ENCODE data around the gene CDH4. TPM values are rescaled to one million over a fixed set of nuclear protein-coding genes. Genes with fewer than 3 reads are reported as not detected.

Gene CDH4
- total RNA-seq, 1 donor from 2014 or later = 2.9 TPM

DNA sequence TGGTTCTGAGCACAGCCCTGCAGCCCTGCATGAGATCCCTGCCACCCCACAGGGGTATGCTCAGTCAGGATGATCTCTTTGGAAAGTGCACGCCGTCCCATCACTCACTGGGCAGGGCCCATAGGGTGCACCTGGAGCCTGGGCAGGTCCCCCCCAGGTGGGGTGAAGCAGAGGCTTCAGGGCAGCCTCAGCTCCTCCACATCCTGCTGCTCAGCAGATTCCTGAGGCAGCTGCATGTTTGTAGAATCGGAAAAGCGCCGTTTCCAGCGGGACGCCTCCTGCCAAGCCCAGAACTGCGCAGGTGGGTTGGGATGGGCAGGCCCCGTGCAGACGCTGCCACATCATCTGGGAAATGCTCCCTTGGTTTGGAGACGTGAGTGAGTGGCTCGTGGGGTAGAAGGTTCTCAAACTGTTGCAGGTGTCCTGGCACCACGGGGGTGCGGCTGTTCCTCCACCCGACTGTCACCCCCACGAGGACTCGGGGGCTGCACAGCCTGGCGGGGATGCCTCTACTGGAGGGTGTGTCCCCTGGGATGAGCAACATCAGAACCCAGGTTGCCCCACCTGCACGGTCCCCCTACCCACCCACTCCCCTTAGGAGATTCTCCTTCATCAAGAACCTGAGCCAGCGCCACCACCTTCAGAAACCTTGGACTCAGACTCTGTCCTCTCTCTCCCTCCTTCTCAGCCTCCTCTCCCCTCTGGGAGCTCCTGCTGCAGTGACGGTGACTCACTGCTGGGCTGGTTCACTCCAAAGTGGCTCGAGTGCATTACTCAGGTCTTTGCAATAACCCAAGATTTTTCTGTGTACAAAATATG lies 479.5 kb downstream of the CDH4 start:
- Histone ChIP-seq H3K27ac (no peak overlapping the region), H3K27me3 (no peaks in the 10 kb centered on the region), H3K9ac (no peak overlapping the region), H2AFZ (replicated peaks) (no peak overlapping the region), H4K20me1 (ENCODE audit: low read depth) (no peaks in the 10 kb centered on the region), H3K4me1 (peaks cover 18% of the 10 kb centered on the region), H3K4me3 (no peak overlapping the region), H3K79me2 (ENCODE audit: low read depth) (no peaks in the 10 kb centered on the region), H3K36me3 (no peaks in the 10 kb centered on the region), H3F3A (ENCODE audit: low read depth) (no peaks in the 10 kb centered on the region), H3K4me2 (no peak overlapping the region), H3K9me3 (ENCODE audit: low read depth) (no peaks in the 10 kb centered on the region)
- H3K36me3 Mint-ChIP-seq = no peaks in the 10 kb centered on the region
- no peak for TF ChIP-seq EZH2 (IDR thresholded peaks at IDR 0.05)
- no peak for TF ChIP-seq CTCF (IDR thresholded peaks at IDR 0.05)
- no peak for TF ChIP-seq EZH2phosphoT487 (IDR thresholded peaks at IDR 0.05)
- no peak for DNase-seq (ENCODE audit: low spot score)
- H3K4me1 Mint-ChIP-seq = peaks cover 31% of the 10 kb centered on the region
- peak overlapping the region; percentile 92 for H3K27ac Mint-ChIP-seq
- peaks cover 7% of the 10 kb centered on the region for H3K27me3 Mint-ChIP-seq (ENCODE audit: insufficient read depth, low read depth)
- peak overlapping the region; percentile 64 for H3K4me3 Mint-ChIP-seq
- H3K9me3 Mint-ChIP-seq = no peaks in the 10 kb centered on the region

DNA sequence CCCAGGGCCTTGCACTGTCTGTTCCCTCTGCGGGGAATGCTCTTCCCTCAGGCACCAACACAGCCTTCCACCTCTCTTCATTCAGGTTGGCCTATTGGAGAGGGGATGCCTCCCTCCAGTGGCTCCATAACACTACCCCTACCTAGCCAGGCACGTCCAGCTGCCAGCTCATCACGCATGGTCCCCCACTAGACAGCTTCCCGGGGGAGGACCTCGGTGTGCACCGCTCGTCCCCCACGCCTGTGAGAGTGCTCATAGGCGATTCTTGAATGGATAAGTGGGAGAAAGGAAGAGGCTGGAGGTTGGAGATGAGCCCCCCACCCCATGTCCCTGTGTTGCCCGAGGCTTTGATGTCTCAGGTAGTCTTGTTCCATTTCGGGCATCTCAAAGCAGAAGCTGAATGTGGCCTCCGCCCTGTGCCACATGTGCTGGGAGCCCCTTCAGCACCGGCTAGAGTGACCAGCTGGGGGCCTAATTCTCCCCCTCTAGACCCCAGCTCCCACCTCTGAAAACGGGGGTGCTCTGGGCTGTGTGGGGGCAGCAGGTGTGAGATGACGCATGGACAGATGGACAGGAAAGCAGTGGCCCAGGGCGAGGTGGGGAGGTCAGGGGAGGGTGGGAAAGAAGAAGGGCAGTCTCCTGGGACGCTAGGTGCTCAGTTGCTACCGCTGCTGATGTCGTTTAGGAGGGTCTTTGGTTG lies 480.6 kb downstream of the CDH4 start:
- Histone ChIP-seq H3K79me2 (ENCODE audit: low read depth) (no peaks in the 10 kb centered on the region), H4K20me1 (ENCODE audit: low read depth) (no peaks in the 10 kb centered on the region), H3K9ac (no peak overlapping the region), H2AFZ (replicated peaks) (no peak overlapping the region), H3K27me3 (no peaks in the 10 kb centered on the region), H3K27ac (no peak overlapping the region), H3K4me2 (no peak overlapping the region), H3K4me3 (no peak overlapping the region), H3K36me3 (no peaks in the 10 kb centered on the region), H3K9me3 (ENCODE audit: low read depth) (no peaks in the 10 kb centered on the region), H3K4me1 (peaks cover 18% of the 10 kb centered on the region), H3F3A (ENCODE audit: low read depth) (no peaks in the 10 kb centered on the region)
- Mint-ChIP-seq H3K27ac (no peak overlapping the region), H3K9me3 (no peaks in the 10 kb centered on the region), H3K36me3 (no peaks in the 10 kb centered on the region), H3K27me3 (ENCODE audit: insufficient read depth, low read depth) (peaks cover 7% of the 10 kb centered on the region), H3K4me3 (no peak overlapping the region), H3K4me1 (peaks cover 31% of the 10 kb centered on the region)
- DNase-seq (ENCODE audit: low spot score) = no peak
- TF ChIP-seq CTCF (IDR thresholded peaks at IDR 0.05) (no peak), EZH2 (IDR thresholded peaks at IDR 0.05) (no peak), EZH2phosphoT487 (IDR thresholded peaks at IDR 0.05) (no peak)

- no peaks in the 10 kb centered on the region for H3K9me3 Mint-ChIP-seq
- Histone ChIP-seq H3K4me2 (no peak overlapping the region), H3K36me3 (no peaks in the 10 kb centered on the region), H3K4me3 (no peak overlapping the region), H3K9ac (no peak overlapping the region), H3K79me2 (ENCODE audit: low read depth) (no peaks in the 10 kb centered on the region), H3F3A (ENCODE audit: low read depth) (no peaks in the 10 kb centered on the region), H3K27ac (no peak overlapping the region), H2AFZ (replicated peaks) (no peak overlapping the region), H4K20me1 (ENCODE audit: low read depth) (no peaks in the 10 kb centered on the region), H3K27me3 (no peaks in the 10 kb centered on the region), H3K4me1 (peaks cover 18% of the 10 kb centered on the region), H3K9me3 (ENCODE audit: low read depth) (no peaks in the 10 kb centered on the region)
- peak overlapping the region; percentile 85 for H3K27ac Mint-ChIP-seq
- peaks cover 7% of the 10 kb centered on the region for H3K27me3 Mint-ChIP-seq (ENCODE audit: insufficient read depth, low read depth)
- no peak for DNase-seq (ENCODE audit: low spot score)
- no peak for TF ChIP-seq EZH2 (IDR thresholded peaks at IDR 0.05)
- no peak for TF ChIP-seq EZH2phosphoT487 (IDR thresholded peaks at IDR 0.05)
- TF ChIP-seq CTCF (IDR thresholded peaks at IDR 0.05) = no peak
- H3K4me1 Mint-ChIP-seq = peaks cover 31% of the 10 kb centered on the region
- H3K4me3 Mint-ChIP-seq = no peak overlapping the region
- no peaks in the 10 kb centered on the region for H3K36me3 Mint-ChIP-seq
Observed at GRCh38 chr20:61733216-61733615, 481.2 kb downstream of the CDH4 start.

Data from neural progenitor cell (in vitro differentiated cells).